Spleen (tissue), 11 donors: ENCODE data around the gene CEP128. TPM values are rescaled to one million over a fixed set of nuclear protein-coding genes. Genes with fewer than 3 reads are reported as not detected.

Source experiments
- DNase-seq: peaks from one replicate; pipeline ENCODE4 v3.0.0-alpha.2; 2020
- H3K27ac ChIP-seq, 8 donors: fragments of 200-600 bp; sonication (generic) in 7 of 8; 1 replicate in 4 of 8; 2 replicates in 4 of 8; pipeline versions ENCODE4 v1.5.0 to v1.8.0; 2016 to 2021; ENCODE audit warnings: inconsistent platforms in 4 of 8, mild to moderate bottlenecking in 4 of 8, moderate library complexity in 1 of 8
- H3K27me3 ChIP-seq, 7 donors: fragments of 200-600 bp; sonication (generic) in 6 of 7; replicated peaks in 1 of 7; 1 replicate in 4 of 7; 2 replicates in 3 of 7; pipeline versions ENCODE4 v1.5.0 to v1.8.0; 2016 to 2021; ENCODE audit warnings: inconsistent platforms in 3 of 7, mild to moderate bottlenecking in 1 of 7
- H3K36me3 ChIP-seq, 6 donors: fragments of 200-600 bp; sonication (generic) in 5 of 6; 1 replicate in 4 of 6; 2 replicates in 2 of 6; pipeline versions ENCODE4 v1.5.0 to v1.8.0; 2016 to 2021; ENCODE audit warnings: inconsistent platforms in 2 of 6
- H3K4me1 ChIP-seq, 6 donors: fragments of 200-600 bp; sonication (generic) in 5 of 6; 1 replicate in 3 of 6; 2 replicates in 3 of 6; pipeline versions ENCODE4 v1.5.0 to v1.8.0; 2016 to 2021; ENCODE audit warnings: inconsistent platforms in 3 of 6
- H3K4me3 ChIP-seq, 8 donors: fragments of 200-600 bp; sonication (generic) in 7 of 8; 1 replicate in 4 of 8; 2 replicates in 4 of 8; pipeline versions ENCODE4 v1.5.0 to v1.8.0; 2016 to 2021; ENCODE audit warnings: inconsistent platforms in 4 of 8, mild to moderate bottlenecking in 4 of 8, moderate library complexity in 2 of 8
- H3K9me3 ChIP-seq, 8 donors: fragments of 200-600 bp; sonication (generic) in 7 of 8; 1 replicate in 4 of 8; 2 replicates in 4 of 8; pipeline versions ENCODE4 v1.5.0 to v1.8.0; 2016 to 2021; ENCODE audit warnings: inconsistent platforms in 4 of 8
- POLR2A ChIP-seq, 3 donors: fragments of 450-650 bp; IDR thresholded peaks; one replicate each; pipeline ENCODE4 v1.5.1; 2017; ENCODE audit warnings: antibody characterized with exemption in 3 of 3, mild to moderate bottlenecking in 1 of 3
- POLR2AphosphoS5 ChIP-seq, 3 donors: sonication (generic); formaldehyde crosslinking; IDR thresholded peaks; one replicate each; pipeline ENCODE4 v1.5.1; 2017; ENCODE audit warnings: antibody characterized with exemption in 3 of 3
- WGBS, 5 donors: extraction: QIAGEN DNeasy Blood & Tissue Kit in 3 of 5; methylation state at CpG; one replicate each; pipeline versions ENCODE4 v1.1.5 to v1.1.7; 2013 to 2018; 5-methylcytosine and 5-hydroxymethylcytosine counted together
- intact Hi-C: fragments of 100-400 bp; cut with DNase I; formaldehyde crosslinking; loops from one replicate; pipeline ENCODE4 v1.15.0; 2023; ENCODE audit warnings: low total_unique reads
- polyA plus RNA-seq, 3 donors: library from polyadenylated mRNA; stranded (reverse); fragments of 200-250 nt; gene quantifications; one replicate each; pipeline ENCODE4 v1.2.1, GENCODE V29; 2013
- total RNA-seq, 7 donors: library from RNA; depleted of rRNA in 3 of 7; stranded (reverse); fragments of >200 nt in 3 of 7; fragmentation: NEBNext Ultra II Directional in 4 of 7; extraction: Animal tissue kit (Norgen Biotek cat#: 25700) in 4 of 7; gene quantifications; one replicate each; pipeline versions ENCODE4 v1.1.0 to v1.2.1, GENCODE V29; 2016 to 2021
- TF ChIP-seq, protein P1 (sequence below), 11 experiments: fragments of 200-600 bp in 7 of 11; fragments of 450-650 bp in 4 of 11; sonication (generic) in 4 of 11; IDR thresholded peaks in 8 of 11; conservative IDR thresholded peaks in 3 of 11; 1 replicate in 7 of 11; 2 replicates in 4 of 11; pipeline versions ENCODE4 v1.4.0 to v1.8.0; 2016 to 2021; ENCODE audit warnings: antibody characterized with exemption in 11 of 11, inconsistent platforms in 4 of 11, mild to moderate bottlenecking in 1 of 11
- donor health status: healthy with polysubstance abuse.
- donor health status: DM: no; HTN: no; CAD: no; lungs with moderate emphysema.
- donor health status: DM: no; HTN: no; CAD: no.
- donor health status: Bipolar disorder and iron deficiency.
- donor health status: healthy.
- donor health status: DM: no; HTN: no; CAD: no.
- donor health status: DM: yes; HTN: yes; CAD: no.

The CEP128 gene
- total and polyA plus RNA-seq, 10 donors = 1.5 to 34.2 (median 15.7) TPM

DNA sequence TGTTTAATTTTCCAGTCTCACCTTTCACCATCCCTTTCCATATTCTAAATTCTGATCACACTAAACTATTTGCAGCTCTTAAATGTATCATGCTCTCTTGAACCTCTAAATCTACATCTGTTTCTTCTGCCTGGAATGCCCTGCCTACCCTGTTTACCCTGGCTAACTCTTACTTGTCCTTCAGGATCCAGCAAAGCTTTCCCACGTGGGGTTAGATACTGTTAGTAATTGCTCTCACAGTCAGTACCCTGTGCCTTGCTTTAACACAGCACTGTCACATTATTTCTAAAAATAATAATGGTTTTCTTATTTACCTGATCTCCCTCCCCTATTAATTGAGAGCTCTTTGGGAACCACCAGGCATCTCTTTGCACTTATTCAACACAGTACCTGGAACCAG is 333.0 kb downstream of the CEP128 start:
- TF ChIP-seq POLR2A (IDR thresholded peaks at IDR 0.05) = no peak
- no peak for TF ChIP-seq POLR2AphosphoS5 (IDR thresholded peaks at IDR 0.05)
- TF ChIP-seq, protein P1, sequence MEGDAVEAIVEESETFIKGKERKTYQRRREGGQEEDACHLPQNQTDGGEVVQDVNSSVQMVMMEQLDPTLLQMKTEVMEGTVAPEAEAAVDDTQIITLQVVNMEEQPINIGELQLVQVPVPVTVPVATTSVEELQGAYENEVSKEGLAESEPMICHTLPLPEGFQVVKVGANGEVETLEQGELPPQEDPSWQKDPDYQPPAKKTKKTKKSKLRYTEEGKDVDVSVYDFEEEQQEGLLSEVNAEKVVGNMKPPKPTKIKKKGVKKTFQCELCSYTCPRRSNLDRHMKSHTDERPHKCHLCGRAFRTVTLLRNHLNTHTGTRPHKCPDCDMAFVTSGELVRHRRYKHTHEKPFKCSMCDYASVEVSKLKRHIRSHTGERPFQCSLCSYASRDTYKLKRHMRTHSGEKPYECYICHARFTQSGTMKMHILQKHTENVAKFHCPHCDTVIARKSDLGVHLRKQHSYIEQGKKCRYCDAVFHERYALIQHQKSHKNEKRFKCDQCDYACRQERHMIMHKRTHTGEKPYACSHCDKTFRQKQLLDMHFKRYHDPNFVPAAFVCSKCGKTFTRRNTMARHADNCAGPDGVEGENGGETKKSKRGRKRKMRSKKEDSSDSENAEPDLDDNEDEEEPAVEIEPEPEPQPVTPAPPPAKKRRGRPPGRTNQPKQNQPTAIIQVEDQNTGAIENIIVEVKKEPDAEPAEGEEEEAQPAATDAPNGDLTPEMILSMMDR (IDR thresholded peaks at IDR 0.05 in 8 of 11, conservative IDR thresholded peaks at IDR 0.05 in 3 of 11) = no peak
- intact Hi-C loops = no loop called here
- DNase-seq = no peak
- Histone ChIP-seq H3K4me1 (no peaks in the 10 kb centered on the region), H3K27me3 (no peaks in the 10 kb centered on the region), H3K4me3 (no peak overlapping the region), H3K36me3 (no peaks in the 10 kb centered on the region), H3K9me3 (no peaks in the 10 kb centered on the region), H3K27ac (no peak overlapping the region)
- WGBS, 5 donors = 83 to 100% (median 86%) methylated on average over 1 of the region's 1 CpG

DNA sequence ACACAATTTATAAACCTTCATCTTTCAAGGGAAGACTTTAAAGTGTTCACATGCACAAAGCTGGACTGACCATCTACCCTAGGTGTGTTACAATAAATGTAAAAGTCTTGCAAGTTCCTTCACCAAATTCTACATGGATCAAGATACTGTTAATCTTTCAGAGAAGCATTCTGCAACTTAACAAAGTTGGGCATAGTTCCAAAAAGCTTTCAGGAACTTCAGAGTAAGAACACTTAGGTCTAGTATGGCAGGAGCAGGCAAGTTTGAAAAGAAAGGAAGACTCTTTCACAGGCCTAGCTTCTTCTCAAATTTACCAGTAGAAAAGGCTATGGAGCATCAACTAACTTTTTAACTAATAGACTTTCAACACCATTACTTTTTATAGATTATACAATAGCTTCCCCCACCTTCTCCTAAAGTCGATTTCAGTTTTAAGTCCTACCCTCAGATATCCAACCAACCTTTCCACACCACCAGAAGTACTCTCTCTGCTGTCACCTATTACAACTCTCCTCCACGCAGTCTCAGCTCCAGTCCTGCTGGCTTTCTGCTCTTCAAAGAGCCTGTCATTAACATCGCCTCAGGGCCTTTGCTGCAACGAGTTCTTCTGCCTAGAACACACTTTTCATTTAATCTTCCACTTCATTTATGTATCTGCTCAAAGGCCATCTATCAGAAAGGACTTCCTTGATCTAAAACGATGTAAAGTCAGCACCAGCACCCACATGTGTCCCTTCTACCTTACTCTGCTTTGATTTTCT is 333.9 kb downstream of the CEP128 start:
- no peaks in the 10 kb centered on the region for H3K4me1 ChIP-seq
- no peaks in the 10 kb centered on the region for H3K27me3 ChIP-seq
- no peak for TF ChIP-seq POLR2AphosphoS5 (IDR thresholded peaks at IDR 0.05)
- intact Hi-C loops = no loop called here
- H3K36me3 ChIP-seq = no peaks in the 10 kb centered on the region
- DNase-seq = no peak
- H3K9me3 ChIP-seq = no peaks in the 10 kb centered on the region
- no peak overlapping the region for H3K4me3 ChIP-seq
- no peak overlapping the region for H3K27ac ChIP-seq
- 87 to 91% (median 90%) methylated on average over 5 of the region's 5 CpGs for WGBS, 5 donors

DNA sequence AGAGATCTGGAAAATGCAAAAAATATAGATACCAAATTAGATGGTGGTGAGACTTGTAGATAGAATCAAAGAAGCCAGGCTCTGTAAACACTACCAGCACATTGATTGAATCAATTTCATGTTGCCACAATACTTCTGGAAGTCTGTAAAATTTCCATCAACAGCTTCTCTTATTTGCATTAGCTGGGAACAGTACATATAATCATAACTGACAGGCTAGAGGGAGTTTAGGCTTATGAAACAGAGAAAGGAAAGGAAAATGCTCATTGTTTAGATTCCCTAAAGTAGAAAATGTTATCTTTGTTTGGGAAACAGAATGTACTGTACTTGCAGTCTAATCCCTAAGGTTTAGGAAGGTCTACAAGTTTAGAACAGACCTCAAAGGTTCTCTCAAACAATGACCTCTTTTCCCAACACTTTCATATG is 335.2 kb downstream of the CEP128 start:
- Histone ChIP-seq H3K4me3 (no peak overlapping the region), H3K4me1 (no peaks in the 10 kb centered on the region), H3K9me3 (no peaks in the 10 kb centered on the region), H3K27ac (no peak overlapping the region), H3K36me3 (no peaks in the 10 kb centered on the region), H3K27me3 (no peaks in the 10 kb centered on the region)
- no peak for TF ChIP-seq POLR2AphosphoS5 (IDR thresholded peaks at IDR 0.05)
- TF ChIP-seq, protein P1 (IDR thresholded peaks at IDR 0.05 in 8 of 11, conservative IDR thresholded peaks at IDR 0.05 in 3 of 11) = no peak
- no peak for TF ChIP-seq POLR2A (IDR thresholded peaks at IDR 0.05)
- intact Hi-C loops = no loop called here
- DNase-seq = no peak

DNA sequence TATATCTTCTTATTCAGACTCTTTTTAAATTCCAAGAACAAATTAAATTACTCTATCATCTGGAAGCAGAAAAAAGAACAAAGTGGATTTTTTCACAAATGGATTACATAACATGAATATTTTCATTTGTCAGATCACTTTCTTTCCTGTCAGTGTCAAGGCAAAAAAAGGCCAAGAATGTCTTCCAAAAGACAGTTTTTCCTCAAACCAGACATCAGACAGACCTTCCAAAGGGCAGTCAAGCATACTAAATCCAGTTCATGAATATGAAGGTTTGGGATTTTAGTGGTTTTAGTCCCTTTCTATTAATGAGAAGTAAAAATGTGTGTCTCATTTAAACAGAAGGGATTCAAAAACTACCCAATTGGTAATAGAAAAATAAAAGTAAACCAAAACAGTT is 336.0 kb downstream of the CEP128 start:
- Histone ChIP-seq H3K27ac (no peak overlapping the region), H3K4me1 (no peaks in the 10 kb centered on the region), H3K27me3 (no peaks in the 10 kb centered on the region), H3K9me3 (no peaks in the 10 kb centered on the region), H3K4me3 (no peak overlapping the region), H3K36me3 (no peaks in the 10 kb centered on the region)
- no peak for DNase-seq
- TF ChIP-seq, protein P1 (IDR thresholded peaks at IDR 0.05 in 8 of 11, conservative IDR thresholded peaks at IDR 0.05 in 3 of 11) = no peak
- intact Hi-C loops = no loop called here

DNA sequence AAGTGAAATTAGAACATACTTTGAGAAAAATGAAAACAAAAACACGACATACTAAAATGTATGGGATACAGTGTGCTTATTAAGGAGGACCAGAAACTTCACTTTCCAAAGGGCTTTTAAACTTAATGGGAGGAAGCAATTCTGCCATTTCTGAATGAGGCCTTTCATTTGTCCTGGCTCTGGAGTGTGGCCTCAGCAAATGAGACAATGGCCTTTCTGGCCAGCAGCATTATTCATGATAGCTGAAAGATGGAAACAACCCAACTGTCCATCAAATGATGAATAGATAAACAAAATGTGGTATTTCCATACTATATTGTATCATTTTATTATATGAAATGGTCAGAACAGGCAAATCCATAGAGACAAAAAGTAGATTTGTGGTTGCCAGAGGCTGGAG is 338.6 kb downstream of the CEP128 start:
- intact Hi-C loops = no loop called here

More for the DNA sequence above, 338.6 kb downstream of the CEP128 start:
- TF ChIP-seq, protein P1 (IDR thresholded peaks at IDR 0.05 in 8 of 11, conservative IDR thresholded peaks at IDR 0.05 in 3 of 11) = no peak
- TF ChIP-seq POLR2A (IDR thresholded peaks at IDR 0.05) = no peak
- TF ChIP-seq POLR2AphosphoS5 (IDR thresholded peaks at IDR 0.05) = no peak
- no peaks in the 10 kb centered on the region for H3K27me3 ChIP-seq
- H3K27ac ChIP-seq = no peak overlapping the region
- H3K9me3 ChIP-seq = no peaks in the 10 kb centered on the region
- 67 to 85% (median 77%) methylated on average over 1 of the region's 1 CpG for WGBS, 5 donors
- H3K36me3 ChIP-seq = no peaks in the 10 kb centered on the region
- no peak overlapping the region for H3K4me3 ChIP-seq
- DNase-seq = no peak
- no peaks in the 10 kb centered on the region for H3K4me1 ChIP-seq
